ENCODE data around the gene TSPAN3. TPM values are rescaled to one million over a fixed set of nuclear protein-coding genes. Genes with fewer than 3 reads are reported as not detected.

Gene TSPAN3
- total and polyA plus RNA-seq, 8 donors, result 319 to 645 (median 360) TPM

GRCh38 chr15:77081971-77082370, 11.1 kb upstream of the TSPAN3 start:
- H3K27me3 ChIP-seq, result no peaks in the 10 kb centered on the region
- ATAC-seq, result no peak
- no peaks in the 10 kb centered on the region for H3K9me3 ChIP-seq
- H3K27ac ChIP-seq, result no peak overlapping the region
- H3K4me1 ChIP-seq, result peaks cover 5 to 26% of the 10 kb centered on the region in 2 donors
- TF ChIP-seq, protein P1, sequence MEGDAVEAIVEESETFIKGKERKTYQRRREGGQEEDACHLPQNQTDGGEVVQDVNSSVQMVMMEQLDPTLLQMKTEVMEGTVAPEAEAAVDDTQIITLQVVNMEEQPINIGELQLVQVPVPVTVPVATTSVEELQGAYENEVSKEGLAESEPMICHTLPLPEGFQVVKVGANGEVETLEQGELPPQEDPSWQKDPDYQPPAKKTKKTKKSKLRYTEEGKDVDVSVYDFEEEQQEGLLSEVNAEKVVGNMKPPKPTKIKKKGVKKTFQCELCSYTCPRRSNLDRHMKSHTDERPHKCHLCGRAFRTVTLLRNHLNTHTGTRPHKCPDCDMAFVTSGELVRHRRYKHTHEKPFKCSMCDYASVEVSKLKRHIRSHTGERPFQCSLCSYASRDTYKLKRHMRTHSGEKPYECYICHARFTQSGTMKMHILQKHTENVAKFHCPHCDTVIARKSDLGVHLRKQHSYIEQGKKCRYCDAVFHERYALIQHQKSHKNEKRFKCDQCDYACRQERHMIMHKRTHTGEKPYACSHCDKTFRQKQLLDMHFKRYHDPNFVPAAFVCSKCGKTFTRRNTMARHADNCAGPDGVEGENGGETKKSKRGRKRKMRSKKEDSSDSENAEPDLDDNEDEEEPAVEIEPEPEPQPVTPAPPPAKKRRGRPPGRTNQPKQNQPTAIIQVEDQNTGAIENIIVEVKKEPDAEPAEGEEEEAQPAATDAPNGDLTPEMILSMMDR (IDR thresholded peaks at IDR 0.05), result no peak
- H3K4me3 ChIP-seq, result no peak overlapping the region
- no peak for DNase-seq
- intact Hi-C loops (cut with DNase I), result no loop called here
- no peaks in the 10 kb centered on the region for H3K36me3 ChIP-seq

- Histone ChIP-seq H3K36me3 (no peaks in the 10 kb centered on the region), H3K4me3 (no peak overlapping the region), H3K9me3 (no peaks in the 10 kb centered on the region), H3K27ac (no peak overlapping the region), H3K4me1 (peaks cover 0 to 11% of the 10 kb centered on the region in 2 donors), H3K27me3 (no peaks in the 10 kb centered on the region)
- no peak for ATAC-seq
- intact Hi-C loops (cut with DNase I), result no loop called here
- DNase-seq, result no peak
- TF ChIP-seq, protein P1 (IDR thresholded peaks at IDR 0.05), result no peak
These were observed 5.5 kb upstream of the TSPAN3 start for GRCh38 chr15:77076323-77076915.

GRCh38 chr15:77075528-77075927, 4.6 kb upstream of the TSPAN3 start:
- Histone ChIP-seq H3K4me3 (no peak overlapping the region), H3K36me3 (no peaks in the 10 kb centered on the region), H3K27ac (no peak overlapping the region), H3K9me3 (no peaks in the 10 kb centered on the region), H3K27me3 (no peaks in the 10 kb centered on the region), H3K4me1 (peaks cover 3 to 14% of the 10 kb centered on the region in 2 donors)
- intact Hi-C loops (cut with DNase I), result no loop called here
- TF ChIP-seq, protein P1 (IDR thresholded peaks at IDR 0.05), result no peak
- ATAC-seq (no peak), DNase-seq (no peak)

DNA sequence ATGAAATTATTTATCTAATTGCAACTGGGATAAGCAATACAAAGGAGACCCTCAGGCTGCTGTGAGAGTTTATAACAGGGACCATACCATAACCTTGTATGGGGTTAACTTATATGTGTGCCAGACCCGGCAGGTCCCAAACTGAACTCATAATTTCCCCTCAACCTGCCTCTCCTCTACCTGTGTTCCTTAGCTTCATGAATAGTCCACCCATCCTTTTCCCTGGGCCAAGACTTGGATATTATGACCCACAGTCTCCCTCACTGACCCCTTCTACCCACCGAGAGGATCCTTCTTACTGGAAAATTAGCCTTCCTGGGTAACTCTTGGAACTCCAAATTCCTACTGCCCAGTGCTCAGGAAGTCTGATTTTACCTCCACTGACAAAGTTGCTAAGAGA, 3.4 kb upstream of the TSPAN3 start:
- Histone ChIP-seq H3K27ac (no peak overlapping the region), H3K36me3 (no peaks in the 10 kb centered on the region), H3K4me3 (no peak overlapping the region), H3K27me3 (no peaks in the 10 kb centered on the region), H3K4me1 (peaks cover 3 to 24% of the 10 kb centered on the region in 2 donors), H3K9me3 (no peaks in the 10 kb centered on the region)
- TF ChIP-seq, protein P1 (IDR thresholded peaks at IDR 0.05), result no peak
- DNase-seq, result no peak
- intact Hi-C loops (cut with DNase I), result no loop called here
- ATAC-seq, result no peak

DNA sequence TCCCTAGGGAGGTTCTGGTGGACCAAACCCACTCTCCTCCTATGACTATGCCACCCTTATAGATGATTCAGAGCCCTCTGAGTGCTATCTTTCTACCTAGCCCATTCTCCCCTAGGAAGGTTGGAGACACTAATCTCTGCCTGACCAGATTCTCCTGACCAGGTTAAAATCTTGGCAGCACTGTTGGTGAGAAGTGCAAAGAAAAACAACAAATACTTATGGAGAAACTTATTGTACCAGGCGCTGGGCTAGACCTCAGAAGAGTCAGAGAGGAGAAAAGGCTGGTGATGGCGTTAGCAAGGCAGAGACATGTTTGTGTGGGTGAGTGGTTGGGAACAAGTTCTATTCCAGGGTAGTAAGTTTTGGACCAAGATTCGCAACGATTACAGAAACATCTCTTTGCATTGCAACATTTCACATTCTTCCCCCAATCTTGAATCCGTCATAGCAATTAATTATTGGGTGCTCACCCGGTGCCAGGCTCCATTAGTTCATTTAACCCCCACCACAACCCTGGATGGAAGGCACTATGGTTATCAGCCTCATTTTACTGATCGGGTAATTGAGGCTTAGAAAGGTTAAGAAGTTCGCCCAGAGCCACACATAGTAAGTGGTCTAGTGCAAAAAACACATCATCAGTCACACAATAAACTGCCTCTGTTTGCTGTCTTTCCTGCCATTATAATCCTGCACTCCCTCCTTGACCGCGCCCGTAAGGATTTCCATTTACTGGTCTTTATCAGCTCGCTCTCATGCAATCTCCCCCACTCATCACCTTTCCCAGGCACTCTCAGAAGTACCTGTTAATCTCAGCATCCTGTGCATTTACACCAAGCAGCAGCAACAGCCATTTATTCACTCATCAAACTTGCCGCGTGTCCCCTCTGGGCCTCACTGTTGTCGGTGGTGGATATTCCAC, 655 bp upstream of the TSPAN3 start:
- TF ChIP-seq, protein P1 (IDR thresholded peaks at IDR 0.05), result no peak
- H3K27me3 ChIP-seq, result no peaks in the 10 kb centered on the region
- peak overlapping the region; percentile 87 to 94 for H3K27ac ChIP-seq
- no peaks in the 10 kb centered on the region for H3K36me3 ChIP-seq
- H3K4me1 ChIP-seq, result peaks cover 25 to 43% of the 10 kb centered on the region in 2 donors
- ATAC-seq, result peak; percentile 4
- no peaks in the 10 kb centered on the region for H3K9me3 ChIP-seq
- H3K4me3 ChIP-seq, result peak overlapping the region in 1 of 2 donors; percentile 72
- no peak for DNase-seq
- intact Hi-C loops (cut with DNase I), result no loop called here

Measured in left lung (tissue), 10 donors.